ENCODE data around the gene TMTC2.

- TF ChIP-seq RAD21 (conservative IDR thresholded peaks at IDR 0.05) (no peak), CTCF (IDR thresholded peaks at IDR 0.05; ENCODE audit: poor library complexity, severe bottlenecking) (no peak), EP300 (conservative IDR thresholded peaks at IDR 0.05; ENCODE audit: poor library complexity, severe bottlenecking) (no peak), REST (IDR thresholded peaks at IDR 0.05; ENCODE audit: borderline replicate concordance) (no peak), POLR2AphosphoS5 (IDR thresholded peaks at IDR 0.05) (no peak), SMC3 (conservative IDR thresholded peaks at IDR 0.05; ENCODE audit: poor library complexity) (no peak), MXI1 (conservative IDR thresholded peaks at IDR 0.05; ENCODE audit: poor library complexity, severe bottlenecking) (no peak), EZH2 (IDR thresholded peaks at IDR 0.05; ENCODE audit: borderline replicate concordance, insufficient read depth, low read length, poor library complexity, severe bottlenecking) (no peak)
These were observed 398.0 kb downstream of the TMTC2 start for GRCh38 chr12:83084516-83085234.
